Psoas muscle (tissue), 8 donors: ENCODE measurements around the gene ETFA. TPM values are rescaled to one million over a fixed set of nuclear protein-coding genes. Genes with fewer than 3 reads are reported as not detected.
"Not testable (repeated sequence)": the region's sequence is repeated elsewhere in the genome, so short reads cannot be mapped to it uniquely, and the experiment has no call there.

Experiments
- ATAC-seq, 4 donors: fragments of 200-7000 bp; cut with Tn5 transposase; one replicate each; pipeline ENCODE4 v1.9.1; 2020; ENCODE audit warnings: moderate library complexity in 3 of 4, mild to moderate bottlenecking in 2 of 4
- DNase-seq, 2 donors: peaks; one replicate each; pipeline ENCODE4 v3.0.0-alpha.2; 2020
- H3K27ac ChIP-seq: fragments of 200-600 bp; one replicate; pipeline ENCODE4 v1.8.0; 2022
- H3K27me3 ChIP-seq, 3 donors: fragments of 200-600 bp in 1 of 3; one replicate each; pipeline versions ENCODE4 v1.6.1 to v1.8.0; 2013 to 2022; ENCODE audit warnings: low read length in 2 of 3, mild to moderate bottlenecking in 2 of 3, moderate library complexity in 1 of 3; ENCODE audit not compliant: insufficient read depth in 3 of 3
- H3K36me3 ChIP-seq, 2 donors: fragments of 200-600 bp in 1 of 2; one replicate each; pipeline versions ENCODE4 v1.6.1 to v1.8.0; 2013 to 2022; ENCODE audit warnings: low read depth in 1 of 2, mild to moderate bottlenecking in 1 of 2, moderate library complexity in 1 of 2; ENCODE audit not compliant: insufficient read depth in 1 of 2
- H3K4me1 ChIP-seq: fragments of 200-600 bp; one replicate; pipeline ENCODE4 v1.8.0; 2022
- H3K4me3 ChIP-seq: fragments of 200-600 bp; one replicate; pipeline ENCODE4 v1.8.0; 2022; ENCODE audit warnings: mild to moderate bottlenecking
- H3K9me3 ChIP-seq: fragments of 200-600 bp; one replicate; pipeline ENCODE4 v1.8.0; 2022
- CTCF ChIP-seq: fragments of 200-600 bp; IDR thresholded peaks from one replicate; pipeline ENCODE4 v1.8.0; 2022; ENCODE audit warnings: antibody characterized with exemption
- WGBS, 3 donors: extraction: QIAGEN DNeasy Blood & Tissue Kit; methylation state at CpG; one replicate each; pipeline versions ENCODE4 v1.1.6 to v1.1.7; 2013; 5-methylcytosine and 5-hydroxymethylcytosine counted together
- intact Hi-C, 2 donors: fragments of 100-400 bp; cut with DNase I; formaldehyde crosslinking; loops; one replicate each; pipeline versions ENCODE4 v1.11.0 to v1.14.2; 2022
- polyA plus RNA-seq, 3 donors: library from polyadenylated mRNA; stranded (reverse); fragments of 200-250 nt; gene quantifications; one replicate each; pipeline ENCODE4 v1.2.3, GENCODE V29; 2013
- total RNA-seq, 4 donors: library from RNA; stranded (reverse); fragmentation: NEBNext Ultra II Directional in 2 of 4; extraction: Animal tissue kit (Norgen Biotek cat#: 25700) in 2 of 4; gene quantifications; one replicate each; pipeline versions ENCODE4 v1.2.1 to v1.2.4, GENCODE V29; 2021 to 2023
- donor health status: healthy with polysubstance abuse.
- donor health status: DM: no; HTN: no; CAD: no; lungs with moderate emphysema.
- donor health status: Bipolar disorder and iron deficiency.
- donor health status: healthy.
- donor health status: DM: yes; HTN: yes; CAD: no.
- donor health status: DM: no; HTN: no; CAD: no.
- donor health status: DM: no; HTN: no; CAD: no.
- donor health status: DM: yes; HTN: yes; CAD: no.

The ETFA gene
- total and polyA plus RNA-seq, 7 donors, result 257 to 368 (median 276) TPM

GRCh38 chr15:76274821-76275220, 36.4 kb downstream of the ETFA start:
- ATAC-seq (no peak), DNase-seq (no peak)
- no peaks in the 10 kb centered on the region for H3K4me1 ChIP-seq
- no peak overlapping the region for H3K27ac ChIP-seq
- H3K4me3 ChIP-seq, result no peak overlapping the region
- intact Hi-C loops, result no loop called here
- peaks cover 0 to 92% of the 10 kb centered on the region in 2 donors for H3K36me3 ChIP-seq
- H3K27me3 ChIP-seq, result no peaks in the 10 kb centered on the region
- no peaks in the 10 kb centered on the region for H3K9me3 ChIP-seq
- TF ChIP-seq CTCF, result no peak
- WGBS, 3 donors, result 73 to 86% (median 83%) methylated on average over 1 of the region's 1 CpG

- H3K27ac ChIP-seq, result no peak overlapping the region
- H3K27me3 ChIP-seq, result no peaks in the 10 kb centered on the region
- no peak for DNase-seq
These were observed 37.0 kb downstream of the ETFA start for GRCh38 chr15:76274226-76274625.

DNA sequence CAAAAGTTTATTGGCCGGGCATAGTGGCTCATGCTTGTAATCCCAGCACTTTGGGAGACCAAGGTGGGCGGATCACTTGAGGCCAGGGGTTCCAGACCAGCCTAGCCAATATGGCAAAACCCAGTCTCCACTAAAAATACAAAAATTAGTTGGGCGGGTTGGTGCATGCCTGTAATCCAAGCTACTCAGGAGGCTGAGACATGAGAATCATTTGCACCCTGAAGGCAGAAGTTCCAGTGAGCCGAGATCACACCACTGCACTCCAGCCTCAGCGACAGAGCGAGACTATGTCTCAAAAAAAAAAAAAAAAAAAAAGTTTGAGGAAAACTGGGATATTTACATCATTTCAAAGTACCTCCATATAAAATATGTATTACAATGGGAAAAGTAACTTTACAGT, 40.4 kb downstream of the ETFA start:
- no peak for ATAC-seq
- peaks cover 2 to 85% of the 10 kb centered on the region in 2 donors for H3K36me3 ChIP-seq
- no peak for TF ChIP-seq CTCF
- WGBS, 3 donors, result 97 to 99% (median 98%) methylated on average over 6 of the region's 6 CpGs
- no peak for DNase-seq
- H3K9me3 ChIP-seq, result peaks cover 7% of the 10 kb centered on the region
- no peaks in the 10 kb centered on the region for H3K27me3 ChIP-seq
- no peak overlapping the region for H3K4me3 ChIP-seq
- no peaks in the 10 kb centered on the region for H3K4me1 ChIP-seq
- no peak overlapping the region for H3K27ac ChIP-seq
- intact Hi-C loops, result no loop called here

More at GRCh38 chr15:76274226-76274625, 37.0 kb downstream of the ETFA start:
- no peak for ATAC-seq
- intact Hi-C loops, result no loop called here
- peaks cover 2 to 92% of the 10 kb centered on the region in 2 donors for H3K36me3 ChIP-seq
- H3K4me3 ChIP-seq, result no peak overlapping the region
- 29 to 48% (median 38%) methylated on average over 2 of the region's 2 CpGs for WGBS, 3 donors
- TF ChIP-seq CTCF, result no peak
- H3K4me1 ChIP-seq, result no peaks in the 10 kb centered on the region
- H3K9me3 ChIP-seq, result no peaks in the 10 kb centered on the region

DNA sequence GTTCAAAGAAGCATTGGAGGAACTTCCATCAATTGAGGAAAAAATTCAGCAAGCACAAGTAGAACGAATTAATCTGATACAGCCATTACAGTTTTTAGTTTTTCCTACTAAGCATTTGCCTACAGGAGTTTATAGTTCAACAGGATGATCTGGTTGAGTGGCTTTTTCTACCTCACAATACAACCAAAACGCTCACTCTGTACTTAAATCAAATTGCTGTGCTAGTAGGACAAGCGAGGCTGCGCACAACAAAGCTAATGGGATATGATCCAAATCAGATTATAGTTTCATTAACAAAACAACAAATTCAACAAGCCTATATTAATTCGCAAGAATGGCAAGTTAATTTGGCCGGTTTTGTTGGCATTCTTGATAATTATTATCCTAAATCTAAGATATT, 44.2 kb downstream of the ETFA start:
- intact Hi-C loops, result no loop called here
- TF ChIP-seq CTCF, result no peak
- no peaks in the 10 kb centered on the region for H3K4me1 ChIP-seq
- H3K4me3 ChIP-seq, result no peak overlapping the region
- ATAC-seq, result no peak
- WGBS, 3 donors, result 96 to 99% (median 98%) methylated on average over 6 of the region's 6 CpGs
- H3K9me3 ChIP-seq, result peaks cover 10% of the 10 kb centered on the region
- peaks cover 2 to 79% of the 10 kb centered on the region in 2 donors for H3K36me3 ChIP-seq
- H3K27me3 ChIP-seq, result no peaks in the 10 kb centered on the region
- DNase-seq, result no peak
- H3K27ac ChIP-seq, result no peak overlapping the region

- Histone ChIP-seq H3K36me3 (peaks cover 2 to 77% of the 10 kb centered on the region in 2 donors), H3K9me3 (peaks cover 10% of the 10 kb centered on the region)
- H3K4me1 ChIP-seq, DNase-seq, H3K27ac ChIP-seq, H3K27me3 ChIP-seq, H3K4me3 ChIP-seq, intact Hi-C loops, ATAC-seq: not testable (repeated sequence)
- 77 to 84% (median 78%) methylated on average over 2 of the region's 2 CpGs for WGBS, 3 donors
These were observed 45.5 kb downstream of the ETFA start for GRCh38 chr15:76265769-76266168.
